HepG2 (cell line): ENCODE data around the gene LLGL2. TPM values are rescaled to one million over a fixed set of nuclear protein-coding genes. Genes with fewer than 3 reads are reported as not detected.

Experiments
- ATF2 ChIP-seq: sonication (generic); formaldehyde crosslinking; IDR thresholded peaks from 2 replicates; pipeline ENCODE4 v1.4.0; 2020; ENCODE audit warnings: missing genetic modification reagents
- CEBPB ChIP-seq: IDR thresholded peaks from 2 replicates; pipeline ENCODE4 v1.6.1; 2011; ENCODE audit warnings: low read depth, low read length, improper control_type of control experiment, borderline replicate concordance
- DRAP1 ChIP-seq: IDR thresholded peaks from 2 replicates; pipeline ENCODE4 v1.6.1; 2016; ENCODE audit warnings: missing genetic modification reagents, missing compliant biosample characterization
- E2F5 ChIP-seq: sonication (generic); formaldehyde crosslinking; conservative IDR thresholded peaks from 2 replicates; pipeline ENCODE4 v1.4.0; 2020; ENCODE audit warnings: missing genetic modification reagents
- IRF1 ChIP-seq: sonication (generic); formaldehyde crosslinking; IDR thresholded peaks from 2 replicates; pipeline ENCODE4 v1.4.0; 2020; ENCODE audit warnings: low read depth, mild to moderate bottlenecking, missing genetic modification reagents
- ISX ChIP-seq: sonication (generic); formaldehyde crosslinking; conservative IDR thresholded peaks from 2 replicates; pipeline ENCODE4 v1.5.0; 2020; ENCODE audit warnings: missing genetic modification reagents
- NFE2L2 ChIP-seq: fragments of 150-350 bp; IDR thresholded peaks from 2 replicates; pipeline ENCODE4 v1.6.1; 2014; ENCODE audit warnings: low read length
- PAXIP1 ChIP-seq: sonication (generic); formaldehyde crosslinking; conservative IDR thresholded peaks from 2 replicates; pipeline ENCODE4 v1.4.0; 2020; ENCODE audit warnings: mild to moderate bottlenecking, missing genetic modification reagents, moderate library complexity
- THAP8 ChIP-seq: sonication (generic); formaldehyde crosslinking; IDR thresholded peaks from 2 replicates; pipeline ENCODE4 v1.5.1; 2020; ENCODE audit warnings: missing genetic modification reagents, mild to moderate bottlenecking, borderline replicate concordance
- U2AF1 ChIP-seq: fragments of 200-400 bp; formaldehyde crosslinking; optimal IDR thresholded peaks from 2 replicates; pipeline ENCODE3; 2017; ENCODE audit warnings: mild to moderate bottlenecking, low read depth, low read length
- ZBTB49 ChIP-seq: sonication (generic); formaldehyde crosslinking; IDR thresholded peaks from 2 replicates; pipeline ENCODE4 v1.4.0; 2020; ENCODE audit warnings: missing genetic modification reagents, borderline replicate concordance
- ZNF33B ChIP-seq: sonication (generic); formaldehyde crosslinking; IDR thresholded peaks from 2 replicates; pipeline ENCODE4 v1.5.1; 2020; ENCODE audit warnings: mild to moderate bottlenecking, missing genetic modification reagents
- ZNF580 ChIP-seq: IDR thresholded peaks from 2 replicates; pipeline ENCODE4 v1.6.1; 2016; ENCODE audit warnings: low read depth, borderline replicate concordance
- ZNF589 ChIP-seq: sonication (generic); formaldehyde crosslinking; conservative IDR thresholded peaks from 2 replicates; pipeline ENCODE4 v1.8.0; 2022; ENCODE audit warnings: mild to moderate bottlenecking, moderate library complexity, missing genetic modification reagents
- ZNF598 ChIP-seq: sonication (generic); formaldehyde crosslinking; IDR thresholded peaks from 2 replicates; pipeline ENCODE4 v1.5.1; 2020; ENCODE audit warnings: mild to moderate bottlenecking, missing genetic modification reagents, borderline replicate concordance
- ZNF891 ChIP-seq: sonication (generic); formaldehyde crosslinking; IDR thresholded peaks from 2 replicates; pipeline ENCODE4 v1.5.0; 2020; ENCODE audit warnings: mild to moderate bottlenecking, missing genetic modification reagents
- polyA plus RNA-seq, 8 experiments: library from polyadenylated mRNA; depleted of rRNA in 3 of 8; stranded (reverse) in 7 of 8; unstranded in 1 of 8; fragments of >200 nt; fragmentation: Illumina TruSeq in 4 of 8; extraction: Trizol in 4 of 8; gene quantifications; 2 replicates each; pipeline versions ENCODE4 v1.2.1 to v1.2.3, GENCODE V29; 2011 to 2016; ENCODE audit warnings: low read depth in 4 of 8, missing spikeins in 1 of 8, mixed read lengths in 1 of 8; ENCODE audit not compliant: insufficient read depth in 1 of 8
- total RNA-seq, 5 experiments: library from RNA; depleted of rRNA; stranded (reverse); fragments of >200 nt; fragmentation: Illumina TruSeq; extraction: Trizol; gene quantifications; 2 replicates each; pipeline ENCODE4 v1.2.3, GENCODE V29; 2016; ENCODE audit warnings: low read depth in 1 of 5

LLGL2 gene
- total and polyA plus RNA-seq, 2 of the 13 experiments (the other 11 are each of a cell fraction or from before 2014, with no cell fraction given), result 83.0 to 86.7 TPM

GRCh38 chr17:75524970-75525805, at the start of gene LLGL2 (continued):
- TF ChIP-seq DRAP1 (CRISPR knock-in tag) (0 out of 2 replicates have a peak, but pooled peaks have one; percentile 39), E2F5 (peak; percentile 79; the same call in 1 of the 2 replicates), U2AF1 (no peak), ZNF580 (CRISPR knock-in tag) (peak; percentile 72; the same call in 1 of the 2 replicates), ZNF598 (no peak; the same call in 1 of the 2 replicates), ZNF891 (CRISPR knock-in tag) (no peak; the same call in 1 of the 2 replicates), ISX (0 out of 2 replicates have a peak, but pooled peaks have one; percentile 11), IRF1 (0 out of 2 replicates have a peak, but pooled peaks have one; percentile 39), ZNF589 (CRISPR knock-in tag) (peak; percentile 70; the same call in 1 of the 2 replicates), CEBPB (no peak), ATF2 (CRISPR knock-in tag) (peak; percentile 23; the same call in 1 of the 2 replicates), ZBTB49 (no peak), NFE2L2 (no peak), PAXIP1 (CRISPR knock-in tag) (peak; percentile 48), ZNF33B (no peak; the same call in 1 of the 2 replicates), THAP8 (CRISPR knock-in tag) (peak; percentile 94; the same call in 1 of the 2 replicates)
